HG02642 (cell line): ENCODE data around the gene SMOC1.

Experiments
- ATAC-seq: cut with Tn5 transposase; IDR thresholded peaks from one replicate; pipeline ENCODE4 v1.9.1; 2021; ENCODE audit warnings: mild to moderate bottlenecking; ENCODE audit not compliant: unreplicated experiment, poor library complexity

The SMOC1 gene

DNA sequence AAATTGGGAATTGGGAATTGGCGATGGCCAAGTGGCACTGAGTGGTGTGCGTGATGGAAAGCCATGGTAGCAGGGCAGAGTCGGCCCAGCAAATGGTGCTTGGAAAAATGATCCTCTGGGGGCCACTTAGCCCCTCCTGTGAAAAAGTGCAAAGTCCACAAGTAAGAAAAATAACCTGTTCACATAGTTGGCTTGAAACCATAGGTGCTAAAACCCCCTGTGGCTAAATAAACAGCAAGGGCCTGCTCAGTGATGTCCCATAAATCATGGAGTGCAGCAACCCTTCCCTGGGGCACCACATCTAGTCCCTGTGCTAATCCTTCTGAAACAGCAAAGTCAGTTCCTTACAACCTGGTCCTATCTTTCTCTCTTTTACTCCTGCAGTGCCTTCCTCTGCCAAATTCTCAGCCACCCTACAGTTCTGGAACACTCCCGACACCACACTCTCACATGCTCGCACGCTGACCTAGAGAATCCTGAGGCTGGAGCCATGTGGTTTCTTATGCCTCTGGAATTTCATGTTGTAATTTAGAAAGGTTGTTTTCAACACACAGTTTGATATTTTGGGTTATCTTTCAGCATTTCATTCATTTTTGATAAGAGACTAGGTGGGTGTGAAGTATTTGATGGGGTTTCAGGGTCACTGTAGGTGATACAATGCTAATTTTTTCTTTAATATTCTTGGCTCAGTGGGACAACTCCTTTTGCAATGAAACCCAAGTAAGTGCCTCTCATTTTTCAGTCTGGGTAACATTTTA, 123.6 kb downstream of the SMOC1 start:
- ATAC-seq = no peak

DNA sequence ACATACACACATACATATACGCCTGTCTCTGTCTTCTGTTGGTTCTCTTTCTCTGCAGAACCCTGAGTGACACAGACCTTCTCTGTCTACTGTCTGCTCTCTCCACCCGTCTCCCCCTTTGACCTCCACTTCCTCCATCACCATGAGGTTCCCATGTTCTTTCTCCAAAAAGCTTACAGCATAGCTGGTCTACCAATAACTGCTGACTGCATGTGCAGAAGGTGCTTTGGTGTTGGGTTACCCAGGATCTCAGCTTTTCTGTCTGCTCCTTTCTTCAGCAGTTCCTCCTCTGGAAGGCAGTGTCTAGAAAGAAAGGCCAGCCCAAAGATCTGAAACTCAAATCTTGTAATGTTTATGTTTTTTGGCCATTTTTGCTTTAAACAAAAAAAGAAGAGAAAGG, 125.6 kb downstream of the SMOC1 start:
- ATAC-seq = no peak

DNA sequence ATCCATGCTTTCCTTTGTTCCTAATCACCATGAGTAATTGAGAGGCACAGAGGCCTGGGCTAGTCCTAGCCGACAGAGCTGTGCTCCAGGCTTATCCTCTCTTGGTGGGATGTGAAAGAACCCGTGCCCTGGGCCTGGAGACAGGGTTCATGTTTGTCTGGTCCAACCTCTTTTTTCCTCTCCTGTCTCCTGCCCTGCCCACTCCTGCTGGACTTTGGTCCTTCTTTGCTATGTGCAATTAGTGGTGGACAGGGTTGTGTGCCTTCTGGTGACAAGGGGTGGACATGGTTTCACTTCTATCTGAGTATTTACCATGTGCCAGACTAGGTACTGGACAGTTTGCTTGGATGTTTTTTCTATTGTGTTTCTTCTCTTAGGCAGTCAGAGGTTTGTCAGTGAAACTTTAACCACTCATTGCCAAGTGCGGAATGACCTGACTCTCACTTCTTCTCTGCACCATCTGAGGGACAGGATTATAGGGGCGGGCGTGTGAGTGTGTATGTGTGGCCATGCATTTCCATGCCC, 126.1 kb downstream of the SMOC1 start:
- ATAC-seq = no peak

DNA sequence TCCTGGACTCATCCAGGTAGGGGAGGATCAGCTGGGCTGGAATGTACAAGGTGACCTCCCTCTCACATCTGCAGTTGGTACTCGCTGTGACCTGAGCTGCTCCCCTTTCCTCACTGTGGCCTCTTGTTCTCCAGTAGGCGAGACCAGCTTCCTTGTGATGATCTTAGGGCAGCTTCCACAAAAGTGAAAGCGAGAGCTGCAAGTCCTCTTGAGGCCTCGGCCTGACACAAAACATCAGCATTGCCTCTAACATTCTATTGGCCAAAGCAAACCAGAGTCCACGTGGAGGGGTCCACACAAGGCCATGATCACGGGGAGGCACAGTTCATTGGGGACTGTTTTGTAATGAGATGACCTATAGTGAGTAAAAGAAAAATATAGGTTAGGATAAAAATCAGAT, 127.5 kb downstream of the SMOC1 start:
- ATAC-seq = no peak

DNA sequence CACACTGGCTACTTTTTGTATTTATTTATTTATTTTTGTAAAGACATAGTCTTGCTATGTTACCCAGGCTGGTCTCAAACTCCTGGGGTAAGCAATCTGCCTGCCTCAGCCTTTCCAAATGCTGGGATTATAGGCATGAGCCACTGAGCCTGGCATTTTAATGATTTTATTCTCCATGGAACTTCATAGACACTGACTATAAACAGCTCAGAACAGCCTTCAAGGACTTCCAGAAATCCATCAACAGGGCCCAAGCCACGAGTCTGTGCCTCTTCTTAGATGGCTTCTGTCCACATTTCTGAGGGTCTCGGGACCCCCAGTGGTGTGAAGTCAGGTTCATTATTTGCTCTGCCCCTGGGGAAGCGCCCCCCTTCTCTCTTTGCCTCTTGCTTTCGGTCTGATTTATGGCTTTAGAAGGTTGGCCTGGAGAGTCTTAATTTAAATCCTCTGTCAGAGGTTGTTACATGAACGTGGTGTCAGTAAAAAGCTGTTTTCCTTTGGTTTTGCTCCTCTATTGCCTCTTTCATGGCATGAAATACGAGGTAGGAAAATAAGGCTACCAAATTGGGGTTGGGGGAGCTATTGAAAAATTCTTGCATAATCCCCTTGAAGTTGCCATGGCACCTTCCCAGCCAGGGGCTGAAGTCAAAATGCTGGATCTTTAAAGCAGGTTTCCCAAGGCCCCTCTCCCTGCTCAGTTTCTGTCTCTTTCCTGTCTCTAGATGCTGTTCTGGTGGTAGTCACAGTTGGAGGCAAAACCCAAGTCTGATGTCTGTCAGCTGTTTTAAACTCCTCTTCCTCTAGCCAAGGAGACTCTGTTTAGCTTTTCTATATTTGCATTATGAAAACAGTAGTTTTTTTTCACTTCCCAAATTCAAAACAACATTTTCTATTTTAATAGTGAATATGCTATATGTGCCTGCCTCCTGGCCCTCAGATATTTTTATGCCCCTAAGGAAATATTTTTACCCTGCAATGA, 129.4 kb downstream of the SMOC1 start:
- no peak for ATAC-seq

DNA sequence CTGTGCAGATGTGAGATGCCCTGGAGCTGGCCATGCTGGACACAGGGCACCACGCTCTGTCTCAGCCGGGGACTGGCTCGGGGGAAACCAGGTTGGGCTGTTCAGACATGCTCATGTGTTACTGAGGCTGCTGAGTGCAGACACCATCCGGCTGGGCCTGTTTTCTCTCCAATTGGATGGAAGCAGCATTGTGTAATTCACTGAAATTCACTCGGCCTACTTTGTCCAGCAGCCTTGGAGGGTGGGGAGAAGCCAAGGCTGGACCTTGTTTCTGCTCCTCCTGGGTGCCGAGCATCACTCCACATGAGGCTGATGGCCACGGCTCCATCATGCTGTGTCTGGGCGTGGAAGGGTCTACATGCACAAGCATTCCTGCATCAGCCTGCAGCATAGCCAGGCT, 130.7 kb downstream of the SMOC1 start:
- no peak for ATAC-seq

DNA sequence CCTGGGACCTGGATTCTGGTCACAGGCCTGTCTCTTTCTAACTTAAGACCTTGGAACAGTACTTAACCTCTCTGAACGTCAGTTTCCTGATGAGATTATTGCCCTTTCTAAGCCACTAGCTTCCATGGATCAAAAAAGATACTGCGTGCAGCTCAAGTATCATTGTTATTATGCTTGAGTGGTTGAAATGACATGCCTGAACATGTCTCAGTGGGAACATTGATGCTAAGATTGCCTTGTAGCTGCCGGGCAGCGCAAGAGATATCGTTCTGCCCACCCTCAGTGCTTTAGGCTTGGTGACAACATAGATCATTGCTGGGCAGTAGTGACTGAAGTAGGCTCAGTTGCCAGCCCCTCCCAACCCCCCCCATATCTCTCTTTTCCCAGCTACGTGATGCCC, 131.9 kb downstream of the SMOC1 start:
- no peak for ATAC-seq

DNA sequence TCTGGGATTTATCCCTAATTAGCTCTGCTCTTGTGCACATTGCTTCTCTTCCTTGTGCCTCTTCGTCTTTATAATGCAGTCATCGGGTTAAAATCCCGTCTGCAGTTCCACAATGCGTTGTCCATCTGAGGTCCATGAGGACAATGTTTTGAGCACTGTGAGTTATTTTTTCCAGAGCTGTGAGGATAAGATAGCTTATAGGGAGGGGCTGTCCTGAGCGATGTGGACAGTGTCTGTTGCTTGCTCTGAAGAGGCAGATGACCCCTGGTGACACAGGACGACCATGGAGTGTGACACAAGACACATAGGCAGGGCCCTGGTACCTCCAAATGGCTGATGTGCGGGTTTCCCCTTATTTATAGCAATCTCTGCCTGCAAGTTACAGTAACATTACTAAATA, 132.5 kb downstream of the SMOC1 start:
- ATAC-seq = no peak

DNA sequence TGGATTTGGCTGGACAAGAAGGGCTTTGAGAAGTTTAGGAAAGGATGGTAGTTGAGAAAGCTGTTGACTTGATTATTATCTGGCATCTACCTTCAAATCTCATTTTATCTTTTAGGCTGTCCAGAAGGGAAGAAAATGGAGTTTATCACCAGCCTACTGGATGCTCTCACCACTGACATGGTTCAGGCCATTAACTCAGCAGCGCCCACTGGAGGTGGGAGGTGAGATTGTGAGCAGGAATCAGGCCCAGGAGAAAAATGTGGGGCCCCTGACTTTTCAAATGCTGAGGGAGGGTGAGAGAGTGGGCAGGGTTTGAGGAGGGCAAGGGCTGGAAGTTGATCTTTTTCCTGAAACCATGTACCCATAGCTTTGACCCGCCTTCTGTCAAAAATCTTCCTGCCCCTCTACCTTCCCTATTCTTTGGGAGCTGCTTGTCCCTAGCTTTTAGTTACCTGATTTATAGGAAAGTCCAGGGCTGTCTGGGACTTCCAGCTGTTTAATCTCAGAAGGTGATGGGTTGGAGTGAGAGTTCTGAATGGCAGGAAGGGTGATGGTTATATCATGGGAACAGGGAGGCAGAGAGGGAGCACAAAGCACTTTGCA, 134.2 kb downstream of the SMOC1 start:
- no peak for ATAC-seq

DNA sequence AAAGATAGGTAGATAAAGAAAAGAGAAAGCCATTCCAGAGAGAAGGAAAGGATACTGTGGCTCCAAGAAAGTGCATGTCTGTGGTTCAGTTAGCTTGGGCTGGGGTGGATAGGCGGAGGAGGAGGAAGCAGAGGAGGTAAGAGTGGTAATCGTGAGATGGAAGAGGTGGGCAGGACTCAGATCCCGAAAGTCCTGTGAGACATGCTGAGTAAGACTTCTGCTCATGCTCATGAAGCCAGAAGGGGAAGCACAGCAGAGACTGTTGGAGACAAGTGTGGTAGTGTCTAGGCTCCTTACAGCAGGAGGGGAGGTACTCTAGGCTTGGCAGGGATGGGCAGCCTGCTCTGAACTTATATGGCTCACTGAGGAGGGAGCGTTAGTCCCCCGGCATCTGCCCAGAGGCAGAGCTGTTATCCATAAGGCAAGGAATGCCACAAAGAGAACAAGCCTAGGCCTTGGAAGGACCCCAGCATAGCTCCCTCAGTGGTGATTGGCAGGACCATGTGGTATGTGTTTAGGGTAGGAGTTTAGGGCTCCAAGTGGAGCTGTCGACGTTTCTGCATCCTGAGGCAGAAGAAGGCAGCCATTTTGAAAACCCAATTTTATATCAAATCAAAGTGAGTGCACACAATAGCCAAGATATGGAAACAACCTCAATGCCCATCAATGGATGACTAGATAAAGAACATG, 135.3 kb downstream of the SMOC1 start:
- ATAC-seq = no peak

DNA sequence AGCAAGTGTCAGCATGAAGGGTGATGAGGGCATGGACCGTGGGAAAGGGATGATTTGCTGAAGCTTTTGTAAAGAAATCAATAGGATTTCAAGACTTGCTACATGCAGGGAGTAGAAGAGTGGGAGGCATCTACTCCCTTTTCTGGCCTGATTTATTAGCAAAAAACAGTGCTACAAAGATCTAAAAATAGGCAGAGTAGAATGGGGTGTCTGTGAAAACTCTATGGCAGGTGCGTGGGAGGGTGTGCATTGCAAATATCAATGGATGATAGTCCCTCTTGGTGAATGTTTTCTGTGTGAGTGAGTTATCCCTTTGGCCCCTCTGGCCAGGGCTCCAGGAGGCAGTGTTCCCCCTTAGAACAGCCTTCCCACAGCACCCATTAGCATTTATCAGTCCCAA, 139.0 kb downstream of the SMOC1 start:
- no peak for ATAC-seq

DNA sequence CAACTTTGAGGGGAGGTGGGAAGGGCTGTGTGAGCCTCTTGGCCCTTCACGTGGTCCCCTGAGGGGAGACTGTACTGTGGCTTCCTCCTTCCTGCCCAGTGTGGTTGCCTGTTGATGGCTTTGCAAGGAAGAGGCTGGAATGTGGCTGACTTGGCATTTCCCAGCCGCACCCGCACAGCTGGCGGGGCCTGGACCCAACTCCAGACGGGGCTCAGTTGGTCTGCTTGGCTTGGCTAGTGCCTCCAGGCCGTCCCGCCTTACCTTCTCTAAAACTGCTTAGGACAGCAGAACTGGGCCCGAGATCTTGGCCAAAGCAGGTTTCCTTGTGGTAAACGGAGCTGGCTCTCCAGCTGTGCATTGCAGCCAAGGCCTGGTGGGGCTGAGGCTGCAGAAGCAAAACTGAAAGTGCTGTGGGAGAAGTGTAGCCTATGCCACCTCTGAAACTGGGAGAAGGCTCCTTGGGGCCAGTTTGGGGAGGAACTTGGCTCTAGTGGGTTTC, 139.5 kb downstream of the SMOC1 start:
- ATAC-seq = no peak

DNA sequence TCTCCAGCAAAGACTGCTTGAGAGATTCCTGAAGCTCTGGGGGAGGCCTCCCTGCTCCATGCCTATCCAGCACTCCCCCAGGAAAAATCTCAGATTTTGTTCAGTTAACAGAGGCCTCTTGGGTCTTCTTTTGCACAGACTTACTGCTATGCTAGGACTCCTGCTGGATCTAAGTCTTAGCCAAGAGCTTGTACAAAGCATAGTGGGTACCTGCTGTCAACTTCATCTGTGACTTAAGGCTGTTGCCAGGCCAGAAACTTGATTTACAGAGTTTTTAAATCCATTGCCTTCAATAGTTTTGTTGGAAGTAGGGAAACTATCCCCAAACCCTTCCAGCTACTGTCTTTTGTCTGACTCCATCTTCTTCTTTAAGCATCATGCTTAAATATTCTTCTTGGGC, 140.5 kb downstream of the SMOC1 start:
- ATAC-seq = no peak

DNA sequence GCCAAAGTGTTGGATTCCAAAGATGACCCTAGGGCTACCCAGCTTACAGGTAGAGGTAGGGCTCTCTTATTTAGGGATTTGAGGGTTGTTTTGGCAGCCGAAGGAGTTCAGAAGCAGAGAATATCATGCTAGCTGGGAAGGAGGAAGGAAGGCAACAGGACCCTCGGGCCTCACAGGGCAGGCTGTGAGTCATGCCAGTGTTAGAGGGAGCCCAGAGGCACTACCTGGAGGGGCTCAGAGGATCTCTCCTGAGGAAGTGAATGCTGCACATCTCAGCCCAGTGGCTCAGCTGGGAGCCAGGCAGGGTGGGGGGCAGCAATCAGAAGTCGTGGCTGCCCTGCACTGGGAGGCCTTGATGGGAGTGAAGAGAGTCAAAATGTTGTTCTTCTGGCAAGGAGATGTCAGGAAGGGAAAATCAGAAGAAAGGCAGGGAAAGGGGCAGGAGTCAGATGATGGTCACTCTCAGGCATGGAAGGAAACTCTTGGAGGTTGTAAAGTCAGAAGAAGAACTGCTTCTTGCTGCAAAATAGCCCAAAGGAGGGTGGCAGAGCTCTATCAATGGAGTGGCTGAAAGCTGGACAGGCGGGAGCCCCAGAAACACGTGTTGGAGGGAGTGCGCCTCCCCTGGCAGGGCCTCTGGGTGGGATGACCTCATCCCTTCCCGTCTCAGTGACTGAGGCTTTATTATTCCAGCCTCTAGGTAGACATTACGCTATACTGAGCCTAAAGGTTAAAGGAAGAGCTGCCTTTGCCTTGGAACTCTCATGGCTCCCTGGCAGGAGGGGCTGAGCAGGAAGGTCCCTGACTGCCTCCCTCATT, 141.3 kb downstream of the SMOC1 start:
- ATAC-seq = no peak

DNA sequence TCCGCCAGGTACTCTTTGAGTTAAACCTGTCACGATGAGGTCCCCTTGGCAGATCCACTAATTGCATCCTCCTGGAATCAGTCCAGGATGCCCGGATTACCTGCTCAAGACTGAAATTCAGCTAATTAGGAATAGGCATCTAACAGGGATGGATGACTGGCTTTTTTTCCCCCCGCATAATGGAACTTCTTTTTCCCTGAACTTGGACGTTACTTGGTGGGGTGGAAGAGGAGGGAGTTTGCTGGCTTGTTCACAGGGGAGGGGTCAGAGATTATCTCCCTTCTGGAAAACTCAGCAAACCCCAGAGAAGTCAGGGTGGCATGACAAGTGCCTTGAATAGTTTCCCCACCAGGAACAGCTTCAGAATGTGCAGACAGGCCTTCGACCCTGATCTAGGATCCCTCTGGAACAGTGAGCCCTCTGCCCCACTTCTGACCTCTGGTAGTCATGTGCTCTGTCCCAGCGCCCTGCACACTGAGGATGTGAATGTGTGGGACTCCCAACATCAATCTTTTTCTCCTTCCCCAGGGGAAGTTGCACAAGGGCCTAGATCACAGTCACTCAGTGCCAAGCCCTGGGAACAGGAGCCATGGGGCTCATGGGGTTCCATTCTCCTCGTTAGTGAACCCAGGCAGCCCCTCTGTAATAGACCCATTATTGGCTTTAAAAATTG, 142.5 kb downstream of the SMOC1 start:
- no peak for ATAC-seq

DNA sequence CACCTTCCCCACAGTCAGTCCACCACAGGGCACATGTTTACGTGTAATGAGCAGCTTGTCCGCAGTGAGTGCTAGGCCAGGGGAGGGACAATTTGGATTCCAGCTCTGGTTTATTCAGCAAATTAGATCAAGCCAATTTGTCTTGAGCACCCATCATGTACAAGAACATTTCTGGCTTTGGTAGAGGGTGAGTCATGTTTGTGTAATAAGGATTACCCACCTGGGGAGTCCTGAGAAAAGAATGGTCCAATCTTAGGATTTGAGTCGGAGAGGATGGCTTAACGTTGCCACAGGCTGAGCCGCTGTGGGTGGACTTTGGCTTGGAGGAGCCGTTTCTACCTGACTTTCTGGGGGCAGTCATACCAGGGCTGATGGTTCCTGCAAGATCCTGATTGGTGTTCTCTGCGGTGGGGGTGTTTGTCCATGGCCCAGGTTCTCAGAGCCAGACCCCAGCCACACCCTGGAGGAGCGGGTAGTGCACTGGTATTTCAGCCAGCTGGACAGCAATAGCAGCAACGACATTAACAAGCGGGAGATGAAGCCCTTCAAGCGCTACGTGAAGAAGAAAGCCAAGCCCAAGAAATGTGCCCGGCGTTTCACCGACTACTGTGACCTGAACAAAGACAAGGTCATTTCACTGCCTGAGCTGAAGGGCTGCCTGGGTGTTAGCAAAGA, 143.7 kb downstream of the SMOC1 start:
- no peak for ATAC-seq

DNA sequence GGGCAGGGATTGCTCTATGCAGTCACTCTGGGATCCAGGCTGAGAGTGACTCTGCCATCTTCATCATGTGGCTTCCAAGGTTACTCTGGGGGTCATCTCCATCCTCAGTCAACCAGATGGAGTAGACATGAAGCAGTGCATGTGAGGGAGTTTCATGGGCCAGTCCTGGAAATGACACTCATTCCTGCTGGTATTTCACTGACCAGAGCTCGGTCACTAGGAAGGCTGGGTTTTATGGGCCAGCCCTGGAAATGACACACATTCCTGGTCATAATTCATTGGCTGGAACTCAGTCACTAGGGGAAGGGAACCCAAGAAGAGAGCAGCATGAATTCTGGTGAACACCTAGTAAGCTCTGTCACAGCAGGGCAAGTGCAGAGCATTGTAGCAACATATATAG, 144.7 kb downstream of the SMOC1 start:
- ATAC-seq = no peak

DNA sequence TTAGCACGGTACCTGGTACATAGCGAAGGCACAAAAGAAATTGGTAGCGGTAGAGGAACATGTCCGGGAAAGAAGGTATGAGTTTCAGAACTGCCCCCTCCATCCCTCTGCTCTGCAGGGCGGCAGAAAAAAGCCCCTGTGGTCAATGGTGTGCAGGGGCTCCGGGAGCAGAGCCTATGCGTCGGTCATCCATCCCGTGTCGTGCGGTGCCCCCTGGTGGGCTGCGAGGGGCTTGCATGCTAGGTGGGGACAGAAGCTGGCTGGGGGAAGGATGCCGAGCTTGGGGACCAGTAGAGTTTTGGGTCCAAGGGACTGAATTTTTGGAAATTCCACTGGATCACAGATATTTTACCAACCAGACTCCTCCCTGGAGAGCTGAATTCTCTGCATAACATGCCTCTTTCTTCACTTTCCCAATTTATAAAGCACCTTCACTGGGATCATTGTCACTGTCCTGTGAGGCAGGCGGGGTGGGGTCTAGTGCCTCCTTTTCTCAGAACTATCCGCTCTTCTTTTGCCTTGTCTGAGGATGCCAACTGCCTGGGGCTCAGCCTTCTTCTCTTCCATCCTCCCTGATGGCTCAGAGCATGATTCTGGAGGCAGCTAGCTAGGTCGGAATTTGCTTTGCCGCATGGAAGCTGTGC, 148.7 kb downstream of the SMOC1 start:
- no peak for ATAC-seq
